ENCODE measurements around the gene PRMT7.

The PRMT7 gene

GRCh38 chr16:68367030-68367429 lies 56.2 kb downstream of the PRMT7 start:
- H3K9me3 Mint-ChIP-seq, result no peaks in the 10 kb centered on the region
- H3K4me3 Mint-ChIP-seq, result no peak overlapping the region
- H3K36me3 Mint-ChIP-seq (ENCODE audit: low read depth), result no peaks in the 10 kb centered on the region
- H3K27ac Mint-ChIP-seq, result no peak overlapping the region
- H3K27me3 Mint-ChIP-seq, result peaks cover 15% of the 10 kb centered on the region
- peaks cover 35% of the 10 kb centered on the region for H3K4me1 Mint-ChIP-seq (ENCODE audit: low read depth)

GRCh38 chr16:68367440-68367839 lies 56.6 kb downstream of the PRMT7 start:
- Mint-ChIP-seq H3K27me3 (peaks cover 15% of the 10 kb centered on the region), H3K4me1 (ENCODE audit: low read depth) (peaks cover 35% of the 10 kb centered on the region), H3K27ac (no peak overlapping the region), H3K4me3 (no peak overlapping the region), H3K9me3 (no peaks in the 10 kb centered on the region), H3K36me3 (ENCODE audit: low read depth) (no peaks in the 10 kb centered on the region)

DNA sequence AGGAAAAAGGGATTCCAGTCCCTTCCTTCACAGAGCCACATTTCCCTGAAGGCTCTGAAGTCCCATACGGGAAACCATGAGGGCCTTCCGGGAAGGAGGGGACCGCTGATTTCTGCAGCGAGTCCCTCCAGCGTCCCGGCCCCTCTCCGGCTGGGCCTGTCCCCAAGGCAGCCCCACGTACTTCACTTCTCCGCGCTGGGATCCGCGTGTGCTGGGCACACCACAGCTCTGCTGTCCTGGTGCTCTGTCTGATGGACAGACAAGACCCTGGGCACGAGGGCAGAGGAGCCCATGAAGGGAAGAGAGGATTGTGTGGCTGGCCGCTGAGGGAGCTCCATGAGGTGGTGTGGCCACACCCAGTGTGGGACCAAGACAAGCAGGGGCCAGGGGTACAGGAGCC lies 57.1 kb downstream of the PRMT7 start:
- H3K9me3 Mint-ChIP-seq, result no peaks in the 10 kb centered on the region
- H3K36me3 Mint-ChIP-seq (ENCODE audit: low read depth), result no peaks in the 10 kb centered on the region
- no peak overlapping the region for H3K4me3 Mint-ChIP-seq
- H3K4me1 Mint-ChIP-seq (ENCODE audit: low read depth), result peaks cover 35% of the 10 kb centered on the region
- no peak overlapping the region for H3K27ac Mint-ChIP-seq
- H3K27me3 Mint-ChIP-seq, result peaks cover 15% of the 10 kb centered on the region

DNA sequence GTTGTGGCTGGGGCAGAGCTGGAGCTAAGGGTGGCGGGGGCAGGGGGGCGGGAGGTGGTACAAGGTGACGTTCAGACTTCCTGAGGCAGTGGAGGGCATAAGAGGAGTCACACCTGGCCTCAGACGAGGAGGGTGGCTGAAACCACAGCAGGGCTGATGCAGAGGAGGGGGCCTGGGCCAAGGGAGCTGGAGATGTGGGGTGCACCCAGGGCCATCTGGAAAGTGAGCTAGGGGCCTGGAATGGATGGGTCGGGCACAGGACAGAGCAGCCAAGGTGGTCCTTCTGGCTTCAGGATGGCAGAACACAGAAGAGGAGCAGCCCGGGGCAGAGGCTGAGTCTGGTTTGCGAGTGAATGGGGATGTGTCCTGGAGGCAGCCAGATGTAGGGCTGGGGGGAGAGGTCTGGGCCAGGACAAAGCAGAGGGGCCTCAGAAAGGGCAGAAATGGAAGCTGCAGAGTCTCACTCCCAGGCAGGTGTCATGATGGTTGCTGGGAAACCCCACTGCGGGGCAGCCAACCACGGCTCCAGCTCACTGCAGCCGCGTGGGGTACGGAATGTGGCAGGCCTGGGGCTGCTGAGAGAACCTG lies 57.6 kb downstream of the PRMT7 start:
- Mint-ChIP-seq H3K27me3 (peaks cover 15% of the 10 kb centered on the region), H3K4me3 (no peak overlapping the region), H3K9me3 (no peaks in the 10 kb centered on the region), H3K36me3 (ENCODE audit: low read depth) (no peaks in the 10 kb centered on the region), H3K27ac (no peak overlapping the region), H3K4me1 (ENCODE audit: low read depth) (peaks cover 35% of the 10 kb centered on the region)

GRCh38 chr16:68369168-68369567 lies 58.3 kb downstream of the PRMT7 start:
- peaks cover 21% of the 10 kb centered on the region for H3K27me3 Mint-ChIP-seq
- H3K36me3 Mint-ChIP-seq (ENCODE audit: low read depth), result no peaks in the 10 kb centered on the region
- H3K27ac Mint-ChIP-seq, result no peak overlapping the region
- H3K9me3 Mint-ChIP-seq, result no peaks in the 10 kb centered on the region
- H3K4me3 Mint-ChIP-seq, result no peak overlapping the region
- H3K4me1 Mint-ChIP-seq (ENCODE audit: low read depth), result peaks cover 35% of the 10 kb centered on the region

DNA sequence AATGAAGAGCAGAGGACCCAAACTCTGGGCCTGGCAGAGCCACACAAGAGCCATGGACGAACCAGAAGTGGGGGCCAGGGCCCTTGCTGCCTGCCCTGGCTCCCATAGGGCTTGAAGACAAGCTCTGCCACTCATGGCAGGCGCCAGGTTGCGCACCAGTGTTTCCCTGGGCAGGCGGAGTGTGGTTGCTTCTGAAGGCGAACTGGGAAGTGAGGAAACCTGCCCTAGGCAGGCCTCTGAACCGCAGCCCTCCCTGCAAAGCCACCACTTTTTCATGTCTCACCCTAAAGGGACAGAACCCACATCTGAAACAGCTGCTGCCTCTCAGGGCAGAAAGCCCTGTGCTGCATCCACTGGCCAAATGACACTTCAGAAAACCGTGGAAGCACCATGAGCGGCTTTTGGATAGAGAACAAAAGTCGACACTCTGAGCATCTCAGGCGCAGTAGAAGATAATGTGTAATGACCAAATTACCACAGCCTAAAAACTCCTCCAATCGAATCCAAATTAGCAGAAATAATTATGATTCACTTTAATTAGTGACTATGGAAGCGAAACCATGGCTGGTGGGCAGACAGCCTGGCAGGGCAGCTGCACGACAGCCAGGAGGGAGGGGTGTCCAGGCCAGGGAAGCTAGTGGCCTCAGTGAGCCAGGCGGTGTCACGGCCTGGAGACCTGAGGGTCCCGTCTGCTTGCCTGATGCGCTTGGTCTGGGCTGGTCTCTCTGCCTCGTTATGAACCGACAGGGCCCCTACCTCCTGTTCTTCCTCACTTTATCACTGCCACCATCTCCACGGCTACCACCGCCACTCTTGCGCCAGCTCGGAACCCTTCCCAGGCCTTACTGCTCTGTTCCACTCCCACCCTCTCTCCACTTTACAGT lies 59.1 kb downstream of the PRMT7 start:
- peaks cover 21% of the 10 kb centered on the region for H3K27me3 Mint-ChIP-seq

DNA sequence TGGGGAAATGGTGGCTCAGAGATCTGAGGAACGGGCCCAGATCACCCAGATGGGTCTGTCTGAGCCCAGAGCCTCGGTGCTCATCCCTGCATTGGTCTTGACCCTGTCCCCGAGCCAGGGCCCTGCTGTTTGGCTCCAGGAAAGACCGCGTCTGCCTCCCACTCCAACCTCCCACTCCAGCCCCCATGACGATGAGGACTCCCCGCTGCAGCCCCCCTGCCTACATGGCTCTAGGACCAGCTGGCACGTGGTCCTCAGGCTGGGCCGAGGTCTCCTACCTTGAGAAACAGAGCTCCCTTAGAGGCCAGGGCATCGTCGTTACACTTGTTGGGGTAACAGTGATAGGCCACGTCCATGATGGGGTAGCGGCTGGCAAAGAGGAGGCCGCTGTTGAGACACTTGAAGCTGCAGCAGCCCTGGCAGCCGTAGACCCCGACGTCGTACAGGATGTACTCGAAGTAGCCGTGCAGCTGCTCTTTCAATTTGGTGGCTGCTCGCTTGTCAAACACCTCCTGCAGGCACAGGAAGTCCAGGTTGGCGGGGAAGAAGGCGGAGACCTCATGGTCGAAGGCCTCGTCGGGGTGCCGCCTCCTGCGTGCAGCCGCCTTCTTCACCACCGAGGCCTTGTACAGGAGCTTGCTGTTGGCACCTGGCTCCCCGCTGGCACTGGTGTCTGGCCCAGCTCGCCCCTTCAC lies 59.9 kb downstream of the PRMT7 start:
- Mint-ChIP-seq H3K27ac (no peak overlapping the region), H3K9me3 (no peaks in the 10 kb centered on the region), H3K36me3 (ENCODE audit: low read depth) (no peaks in the 10 kb centered on the region), H3K4me1 (ENCODE audit: low read depth) (peaks cover 35% of the 10 kb centered on the region), H3K27me3 (peaks cover 21% of the 10 kb centered on the region), H3K4me3 (no peak overlapping the region)

More for the DNA sequence above, 59.1 kb downstream of the PRMT7 start:
- no peaks in the 10 kb centered on the region for H3K36me3 Mint-ChIP-seq (ENCODE audit: low read depth)
- no peak overlapping the region for H3K4me3 Mint-ChIP-seq
- H3K27ac Mint-ChIP-seq, result no peak overlapping the region
- no peaks in the 10 kb centered on the region for H3K9me3 Mint-ChIP-seq
- peaks cover 35% of the 10 kb centered on the region for H3K4me1 Mint-ChIP-seq (ENCODE audit: low read depth)

- Mint-ChIP-seq H3K27ac (no peak overlapping the region), H3K36me3 (ENCODE audit: low read depth) (no peaks in the 10 kb centered on the region), H3K4me1 (ENCODE audit: low read depth) (peaks cover 35% of the 10 kb centered on the region), H3K4me3 (no peak overlapping the region), H3K27me3 (peaks cover 18% of the 10 kb centered on the region), H3K9me3 (no peaks in the 10 kb centered on the region)
Observed at GRCh38 chr16:68371276-68371651, 60.4 kb downstream of the PRMT7 start.

GRCh38 chr16:68371706-68372380 lies 61.0 kb downstream of the PRMT7 start:
- H3K36me3 Mint-ChIP-seq (ENCODE audit: low read depth), result no peaks in the 10 kb centered on the region
- no peaks in the 10 kb centered on the region for H3K9me3 Mint-ChIP-seq
- no peak overlapping the region for H3K4me3 Mint-ChIP-seq
- no peak overlapping the region for H3K27ac Mint-ChIP-seq
- peaks cover 35% of the 10 kb centered on the region for H3K4me1 Mint-ChIP-seq (ENCODE audit: low read depth)
- H3K27me3 Mint-ChIP-seq, result peaks cover 17% of the 10 kb centered on the region

DNA sequence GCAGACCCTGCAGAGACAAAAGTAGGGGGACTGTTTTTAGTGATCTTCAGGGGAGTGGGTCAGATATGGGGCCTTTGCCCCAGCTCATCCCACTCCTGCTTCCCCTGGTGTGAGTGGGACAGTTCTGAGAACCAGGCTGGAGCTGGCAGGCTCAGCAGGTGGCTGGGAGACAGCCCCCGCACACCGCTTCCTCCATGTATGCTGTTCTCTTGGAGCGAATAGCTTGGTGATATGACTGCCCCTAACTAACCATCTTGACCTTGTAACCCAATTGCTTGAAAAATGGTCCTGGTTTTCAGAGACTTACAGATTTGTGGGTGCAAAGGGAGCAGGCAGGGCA lies 61.5 kb downstream of the PRMT7 start:
- H3K4me1 Mint-ChIP-seq (ENCODE audit: low read depth), result peaks cover 35% of the 10 kb centered on the region
- no peak overlapping the region for H3K27ac Mint-ChIP-seq
- H3K27me3 Mint-ChIP-seq, result peaks cover 17% of the 10 kb centered on the region
- H3K9me3 Mint-ChIP-seq, result no peaks in the 10 kb centered on the region
- H3K4me3 Mint-ChIP-seq, result no peak overlapping the region
- H3K36me3 Mint-ChIP-seq (ENCODE audit: low read depth), result no peaks in the 10 kb centered on the region

GRCh38 chr16:68372806-68373205 lies 62.0 kb downstream of the PRMT7 start:
- Mint-ChIP-seq H3K36me3 (ENCODE audit: low read depth) (no peaks in the 10 kb centered on the region), H3K9me3 (no peaks in the 10 kb centered on the region), H3K27me3 (peaks cover 12% of the 10 kb centered on the region), H3K4me1 (ENCODE audit: low read depth) (peaks cover 31% of the 10 kb centered on the region), H3K4me3 (no peak overlapping the region), H3K27ac (no peak overlapping the region)

DNA sequence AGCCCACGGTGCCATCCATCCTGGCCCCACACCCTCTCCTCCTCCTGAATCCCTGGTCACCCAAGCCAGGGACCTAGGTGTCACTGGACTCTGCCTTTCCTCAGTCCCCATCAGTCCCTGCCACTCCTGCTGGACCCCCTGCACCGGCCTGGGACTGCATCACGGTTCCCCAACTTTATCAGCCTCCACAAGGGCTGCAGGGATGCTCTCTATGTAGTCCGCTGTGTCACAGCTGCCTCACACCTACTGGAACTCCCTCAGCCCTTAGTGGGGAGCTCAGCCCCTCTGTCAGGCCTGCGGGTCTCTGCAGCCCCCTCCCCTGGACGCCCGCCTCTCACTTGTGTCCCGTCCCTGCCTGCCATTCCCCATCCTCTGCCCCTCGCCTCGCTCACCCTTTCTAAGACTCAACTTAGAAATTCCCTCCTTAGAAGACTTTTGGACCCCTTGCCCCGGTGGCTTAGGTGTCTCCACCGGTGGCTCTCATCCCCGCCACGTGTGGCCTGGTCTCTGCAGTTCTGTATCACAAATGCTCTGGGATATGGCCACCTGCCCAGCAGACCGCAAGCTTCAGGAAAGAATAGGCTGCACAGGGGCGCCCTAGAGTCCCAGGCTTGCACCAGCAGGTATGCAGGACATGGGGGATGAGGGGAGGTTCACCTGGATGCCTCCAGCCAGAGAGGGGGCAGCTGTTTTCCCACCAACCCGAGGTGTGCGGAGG lies 62.9 kb downstream of the PRMT7 start:
- Mint-ChIP-seq H3K27me3 (peaks cover 6% of the 10 kb centered on the region), H3K36me3 (ENCODE audit: low read depth) (no peaks in the 10 kb centered on the region), H3K4me3 (no peak overlapping the region), H3K27ac (no peak overlapping the region), H3K4me1 (ENCODE audit: low read depth) (peaks cover 22% of the 10 kb centered on the region), H3K9me3 (no peaks in the 10 kb centered on the region)

DNA sequence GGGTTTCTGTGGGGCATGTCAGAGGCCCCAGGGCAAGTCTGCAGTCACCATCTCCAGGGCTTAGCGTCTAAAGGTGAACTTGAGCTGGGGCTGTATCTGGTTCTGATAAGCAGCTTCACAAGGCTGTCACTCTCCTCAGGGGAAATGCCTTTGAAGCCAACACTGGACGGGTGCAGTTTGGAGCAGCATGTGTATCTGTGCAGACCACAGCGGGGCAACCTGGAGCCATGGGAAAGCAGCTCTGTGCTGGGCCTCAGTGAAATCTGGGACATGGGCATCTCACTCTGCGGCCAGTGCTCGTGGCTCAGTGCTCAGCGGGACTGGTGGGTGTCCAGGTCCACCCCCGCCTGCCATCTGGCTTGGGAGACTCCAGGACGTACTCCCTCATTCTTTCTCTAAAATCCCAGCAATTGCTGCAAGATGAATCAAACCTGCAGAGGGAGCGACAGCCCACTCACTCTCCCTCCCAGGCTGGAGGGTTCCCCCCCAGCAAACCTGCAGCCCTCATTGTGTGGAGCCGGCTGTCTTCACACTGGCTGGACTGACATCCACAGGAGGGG lies 63.5 kb downstream of the PRMT7 start:
- Mint-ChIP-seq H3K27ac (no peak overlapping the region), H3K9me3 (no peaks in the 10 kb centered on the region), H3K4me1 (ENCODE audit: low read depth) (peaks cover 20% of the 10 kb centered on the region), H3K27me3 (peaks cover 12% of the 10 kb centered on the region), H3K4me3 (no peak overlapping the region), H3K36me3 (ENCODE audit: low read depth) (no peaks in the 10 kb centered on the region)

GRCh38 chr16:68374961-68375660 lies 64.3 kb downstream of the PRMT7 start:
- peaks cover 18% of the 10 kb centered on the region for H3K4me1 Mint-ChIP-seq (ENCODE audit: low read depth)

More at GRCh38 chr16:68374961-68375660, 64.3 kb downstream of the PRMT7 start:
- H3K27ac Mint-ChIP-seq, result no peak overlapping the region
- no peaks in the 10 kb centered on the region for H3K9me3 Mint-ChIP-seq
- no peaks in the 10 kb centered on the region for H3K36me3 Mint-ChIP-seq (ENCODE audit: low read depth)
- no peak overlapping the region for H3K4me3 Mint-ChIP-seq
- H3K27me3 Mint-ChIP-seq, result peaks cover 12% of the 10 kb centered on the region

Measured in stimulated activated naive CD8-positive, alpha-beta T cell treated with anti-CD3 and anti-CD28 coated beads, Interleukin-15, Interleukin-2, amounts not matched to agents 100 ng/mL and 50 ng/mL, for 24 hours (primary cell).